Measurements from ENCODE around the gene IRAK2. TPM values are rescaled to one million over a fixed set of nuclear protein-coding genes. Genes with fewer than 3 reads are reported as not detected.
"Not testable (repeated sequence)": the region's sequence is repeated elsewhere in the genome, so short reads cannot be mapped to it uniquely, and the experiment has no call there.

The IRAK2 gene, protein sequence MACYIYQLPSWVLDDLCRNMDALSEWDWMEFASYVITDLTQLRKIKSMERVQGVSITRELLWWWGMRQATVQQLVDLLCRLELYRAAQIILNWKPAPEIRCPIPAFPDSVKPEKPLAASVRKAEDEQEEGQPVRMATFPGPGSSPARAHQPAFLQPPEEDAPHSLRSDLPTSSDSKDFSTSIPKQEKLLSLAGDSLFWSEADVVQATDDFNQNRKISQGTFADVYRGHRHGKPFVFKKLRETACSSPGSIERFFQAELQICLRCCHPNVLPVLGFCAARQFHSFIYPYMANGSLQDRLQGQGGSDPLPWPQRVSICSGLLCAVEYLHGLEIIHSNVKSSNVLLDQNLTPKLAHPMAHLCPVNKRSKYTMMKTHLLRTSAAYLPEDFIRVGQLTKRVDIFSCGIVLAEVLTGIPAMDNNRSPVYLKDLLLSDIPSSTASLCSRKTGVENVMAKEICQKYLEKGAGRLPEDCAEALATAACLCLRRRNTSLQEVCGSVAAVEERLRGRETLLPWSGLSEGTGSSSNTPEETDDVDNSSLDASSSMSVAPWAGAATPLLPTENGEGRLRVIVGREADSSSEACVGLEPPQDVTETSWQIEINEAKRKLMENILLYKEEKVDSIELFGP
- 4.7 TPM for total RNA-seq
- long read RNA-seq, partial matches to known transcripts, result 1 of 8 reads
- long read RNA-seq, other reads (novel, unspliced or antisense), result 5 of 8 reads

GRCh38 chr3:10164546-10165393, at the start of gene IRAK2:
Gene IRAK2 (plus strand): TSS chr3:10164919. CDS start chr3:10164955, 36 bp downstream.
- DNase-seq (ENCODE audit: low spot score), result peak; percentile 94

DNA sequence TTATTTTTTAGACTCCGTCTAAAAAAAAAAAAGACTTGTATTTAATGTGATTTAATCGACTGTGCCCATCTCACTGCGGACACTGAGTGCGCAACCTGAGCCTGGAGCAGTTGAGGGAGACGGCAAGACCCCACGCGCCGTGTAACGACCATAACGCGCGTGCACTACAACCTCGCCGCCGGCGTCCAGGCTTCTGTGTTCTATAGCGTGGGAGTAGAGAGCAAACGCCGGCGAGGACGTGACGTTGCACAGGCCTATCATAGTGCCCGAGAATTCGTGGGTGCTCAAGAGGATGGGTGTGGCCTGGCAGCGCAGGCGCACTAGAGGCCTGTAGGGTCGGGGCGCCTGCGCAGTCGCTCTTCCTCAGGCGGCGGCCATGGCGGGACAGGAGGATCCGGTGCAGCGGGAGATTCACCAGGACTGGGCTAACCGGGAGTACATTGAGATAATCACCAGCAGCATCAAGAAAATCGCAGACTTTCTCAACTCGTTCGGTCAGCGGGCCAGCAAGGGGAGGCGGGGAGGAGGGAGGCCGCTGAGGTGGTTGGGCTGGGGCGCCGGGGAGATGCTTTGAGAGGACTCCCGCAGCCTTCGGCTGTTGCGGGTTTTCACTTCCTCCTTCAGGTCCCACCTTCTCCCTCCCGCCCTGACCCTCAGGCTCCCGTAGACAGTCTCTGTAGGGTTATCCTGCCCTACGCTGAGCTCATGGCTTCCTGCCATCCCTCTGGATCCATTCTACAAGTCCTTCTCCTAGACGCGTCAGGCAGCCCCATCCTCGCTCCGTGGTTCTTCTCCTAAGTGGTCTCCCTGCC, 49.2 kb upstream of the IRAK2 start, which contains the start of gene BRK1:
BRK1 (plus strand) TSS at position 350 of the 812 bp plus-strand sequence; CDS start at position 377, 27 bp downstream.
- peak; percentile 98 for DNase-seq (ENCODE audit: low spot score)

DNA sequence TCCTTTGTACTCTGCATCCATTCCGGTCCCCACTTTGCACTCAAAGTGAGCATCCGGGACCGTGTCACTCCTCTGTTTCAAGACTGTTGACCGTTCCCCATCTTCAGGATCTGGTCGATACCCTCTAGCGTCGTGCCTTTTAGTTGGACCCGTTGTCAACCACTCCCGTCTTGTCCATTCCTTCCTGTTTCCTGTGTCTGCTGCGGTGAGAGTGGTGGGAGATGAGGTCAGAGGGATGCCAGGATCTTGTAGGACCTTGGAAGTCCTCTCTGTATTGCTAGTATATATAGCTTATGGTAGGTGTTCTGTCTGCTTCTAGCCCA, 48.6 kb upstream of the IRAK2 start:
- DNase-seq (ENCODE audit: low spot score), result no peak

DNA sequence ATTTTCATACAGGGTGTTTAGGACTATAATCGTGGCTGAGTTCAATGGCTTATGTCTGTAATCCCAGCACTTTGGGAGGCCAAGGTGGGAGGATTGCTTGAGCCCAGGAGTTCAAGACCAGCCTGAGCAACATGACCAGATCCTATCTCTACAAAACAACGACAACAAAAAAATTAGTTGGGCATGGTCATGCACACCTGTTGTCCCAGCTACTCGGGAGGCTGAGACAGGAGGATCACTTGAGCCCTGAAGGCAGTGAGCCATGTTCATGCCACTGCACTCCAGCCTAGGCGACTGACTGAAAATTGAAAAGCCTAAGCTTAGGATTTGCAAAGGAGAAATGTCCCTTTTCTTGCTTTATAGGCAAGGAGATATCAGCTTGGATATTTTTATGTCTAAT, 47.8 kb upstream of the IRAK2 start:
- DNase-seq (ENCODE audit: low spot score), result no peak

DNA sequence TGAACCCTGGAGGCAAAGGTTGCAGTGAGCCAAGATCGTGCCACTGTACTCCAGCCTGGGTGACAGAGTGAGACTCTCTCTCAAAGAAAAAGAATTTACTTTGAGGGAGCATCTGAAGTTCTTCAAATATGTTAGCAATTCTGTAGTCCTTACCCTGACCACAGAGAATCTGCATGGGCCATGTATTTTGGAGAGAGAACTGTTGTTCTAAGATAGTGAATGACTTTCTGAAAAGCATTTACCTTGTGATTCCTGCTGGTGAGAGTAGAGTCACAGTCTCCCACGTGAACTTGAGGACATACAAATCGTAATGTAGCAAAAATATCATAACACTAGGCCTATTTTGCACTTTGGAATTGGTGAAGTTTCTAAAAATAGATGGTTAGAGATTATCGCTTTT, 45.3 kb upstream of the IRAK2 start:
- DNase-seq (ENCODE audit: low spot score), result no peak

DNA sequence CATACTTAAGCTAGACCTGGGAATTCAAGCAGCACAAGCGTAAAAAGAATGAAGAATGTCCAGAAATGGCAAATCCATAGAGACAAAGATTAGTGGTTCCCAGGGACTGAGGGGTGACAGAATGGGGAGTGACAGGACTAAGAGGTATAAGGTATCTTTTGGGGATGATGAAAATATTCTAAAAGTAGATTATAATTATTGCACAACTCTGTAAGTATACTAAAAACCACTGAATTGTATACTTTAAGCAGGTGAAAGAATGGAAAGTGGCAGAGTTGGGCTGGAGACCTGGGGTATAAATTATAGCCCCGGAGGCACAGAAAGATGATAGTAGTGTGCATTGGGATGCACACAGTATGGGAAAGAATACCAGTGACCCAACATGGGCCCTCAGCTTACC, 43.7 kb upstream of the IRAK2 start:
- no peak for DNase-seq (ENCODE audit: low spot score)

DNA sequence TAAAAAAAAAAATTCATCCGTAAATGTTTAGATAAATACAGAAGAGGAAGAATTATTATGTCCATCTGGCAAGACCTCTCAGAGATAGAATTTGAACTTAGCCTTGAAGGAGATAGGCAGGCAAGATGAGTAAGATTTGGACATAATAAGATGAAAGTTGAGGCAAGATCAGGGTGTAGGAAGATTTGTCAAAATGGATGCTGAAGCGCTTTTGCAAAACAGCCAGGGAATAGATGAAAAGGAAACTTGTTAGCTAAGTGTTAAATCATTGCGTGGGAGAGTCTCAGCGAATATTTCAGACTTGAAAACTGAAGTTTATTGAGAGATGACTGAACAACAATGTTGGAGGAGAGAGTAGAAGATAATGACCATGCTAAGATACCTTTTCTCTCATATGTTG, 42.0 kb upstream of the IRAK2 start:
- no peak for DNase-seq (ENCODE audit: low spot score)

- not testable (repeated sequence) for DNase-seq (ENCODE audit: low spot score)
These were observed 28.8 kb upstream of the IRAK2 start for GRCh38 chr3:10135872-10136271.

GRCh38 chr3:10136426-10137005, 28.2 kb upstream of the IRAK2 start:
- no peak for DNase-seq (ENCODE audit: low spot score)

DNA sequence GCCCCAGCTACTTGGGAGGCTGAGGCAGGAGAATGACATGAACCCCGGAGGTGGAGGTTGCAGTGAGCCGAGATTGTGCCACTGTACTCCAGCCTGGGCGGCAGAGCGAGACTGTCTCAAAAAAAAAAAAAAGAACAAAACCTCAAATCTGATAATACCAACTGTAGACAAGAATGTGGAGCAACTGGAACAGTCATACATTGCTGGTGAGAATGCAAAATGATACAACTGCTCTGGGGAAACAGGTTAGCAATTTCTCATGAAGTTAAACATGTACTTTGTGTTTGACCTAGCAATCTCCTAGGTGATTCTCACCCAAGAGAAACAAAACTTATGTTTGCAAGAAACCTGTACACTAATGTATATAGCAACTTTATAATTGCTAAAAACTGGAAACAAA, 27.5 kb upstream of the IRAK2 start:
- no peak for DNase-seq (ENCODE audit: low spot score)

DNA sequence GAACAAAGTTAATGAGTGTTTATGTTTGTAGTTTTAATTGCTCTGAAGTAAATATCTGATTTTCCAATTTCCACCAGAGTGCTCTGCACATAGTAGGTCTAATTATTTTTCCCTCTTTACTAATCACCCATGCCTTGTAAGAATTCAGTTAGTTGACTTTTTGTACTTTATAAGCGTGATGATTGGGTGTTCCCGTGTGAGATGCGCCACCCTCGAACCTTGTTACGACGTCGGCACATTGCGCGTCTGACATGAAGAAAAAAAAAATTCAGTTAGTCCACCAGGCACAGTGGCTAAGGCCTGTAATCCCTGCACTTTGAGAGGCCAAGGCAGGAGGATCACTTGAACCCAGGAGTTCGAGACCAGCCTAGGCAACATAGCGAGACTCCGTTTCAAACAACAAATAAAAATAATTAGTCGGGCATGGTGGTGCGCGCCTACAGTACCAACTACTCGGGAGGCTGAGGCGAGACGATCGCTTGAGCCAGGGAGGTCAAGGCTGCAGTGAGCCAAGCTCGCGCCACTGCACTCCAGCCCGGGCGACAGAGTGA, 23.6 kb upstream of the IRAK2 start:
- DNase-seq (ENCODE audit: low spot score), result no peak

GRCh38 chr3:10142707-10143560, 21.8 kb upstream of the IRAK2 start:
- no peak for DNase-seq (ENCODE audit: low spot score)

DNA sequence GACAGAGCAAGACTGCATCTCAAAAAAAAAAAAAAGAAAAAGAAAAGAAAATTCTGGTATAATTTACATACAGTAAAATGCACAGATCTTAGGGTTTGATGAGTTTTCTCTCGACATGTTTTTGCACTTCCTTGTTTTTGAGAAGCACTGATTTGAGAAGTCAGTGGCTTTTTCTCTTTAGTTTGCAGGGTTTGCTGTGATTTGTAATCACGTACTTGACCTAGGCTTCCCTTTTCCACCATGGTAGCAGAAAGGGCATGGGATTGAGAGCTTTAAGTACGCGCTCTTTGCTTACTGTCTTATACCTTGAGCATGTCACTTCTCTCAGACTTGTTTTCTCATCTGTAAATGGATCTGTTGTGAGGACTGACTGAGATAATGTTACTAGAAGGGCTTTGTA, 19.0 kb upstream of the IRAK2 start:
- DNase-seq (ENCODE audit: low spot score), result no peak

- DNase-seq (ENCODE audit: low spot score), result no peak
These were observed 15.5 kb upstream of the IRAK2 start for GRCh38 chr3:10149226-10149625.

GRCh38 chr3:10150987-10151386, 13.7 kb upstream of the IRAK2 start:
- DNase-seq (ENCODE audit: low spot score), result no peak

GRCh38 chr3:10154335-10155122, 10.2 kb upstream of the IRAK2 start:
- DNase-seq (ENCODE audit: low spot score), result no peak

DNA sequence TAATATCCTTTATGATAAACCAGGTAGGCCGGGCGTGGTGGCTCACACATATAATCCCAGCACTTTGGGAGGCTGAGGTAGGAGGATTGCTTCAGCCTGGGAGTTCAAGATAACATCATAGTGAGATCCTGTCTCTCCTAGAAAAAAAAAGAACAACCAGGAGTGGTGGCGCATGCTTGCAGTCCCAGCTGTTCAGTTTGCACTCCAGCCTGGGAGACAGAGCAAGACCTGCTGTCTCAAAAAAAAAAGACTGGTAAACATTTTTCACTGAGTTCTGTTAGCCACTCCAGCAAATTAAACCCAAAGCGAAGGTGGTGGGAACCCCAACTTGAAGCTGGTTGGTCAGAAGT, 9.6 kb upstream of the IRAK2 start:
- DNase-seq (ENCODE audit: low spot score), result no peak

DNA sequence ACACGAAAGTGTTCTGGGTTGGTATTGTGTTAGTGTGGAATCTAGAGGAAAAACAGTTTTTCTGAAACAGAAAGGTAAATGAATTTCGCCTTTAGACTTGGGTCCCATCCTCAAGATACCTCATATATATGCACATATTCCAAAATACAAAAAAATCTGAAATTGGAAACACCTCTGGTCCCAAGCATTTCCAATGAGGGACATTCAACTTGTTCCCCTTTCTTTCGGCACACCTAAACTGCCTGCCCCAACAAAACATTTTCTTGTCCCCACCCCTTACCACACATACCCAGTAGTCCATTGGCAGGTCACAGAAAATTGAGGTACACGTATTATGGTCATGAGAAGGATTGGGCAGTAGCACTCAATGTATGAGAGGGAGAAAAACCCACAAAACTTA, 9.1 kb upstream of the IRAK2 start:
- DNase-seq (ENCODE audit: low spot score), result no peak

DNA sequence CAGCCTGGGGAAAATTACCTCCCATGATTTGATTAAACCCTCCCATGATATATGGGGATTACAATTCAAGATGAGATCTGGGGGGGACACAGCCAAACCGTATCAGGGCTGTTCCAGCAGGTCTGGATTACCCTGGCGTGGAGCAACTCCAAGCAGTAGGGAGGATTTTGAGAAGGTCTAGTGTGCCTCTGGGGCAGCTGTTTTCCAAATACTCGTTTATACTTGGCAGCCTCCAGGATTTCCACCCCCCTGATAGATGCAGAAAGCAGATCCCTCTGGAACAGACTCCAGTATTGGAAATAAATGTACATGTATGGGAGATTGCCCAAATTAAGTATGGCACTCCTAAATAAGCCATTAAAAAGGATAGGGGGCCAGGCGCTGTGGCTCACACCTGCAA, 7.7 kb upstream of the IRAK2 start:
- DNase-seq (ENCODE audit: low spot score), result no peak

All from mesenteric fat pad (tissue), 1 donor.